LNCAP (cell line): ENCODE measurements around the gene RBM3.

ENCODE experiments used
- CTCF ChIP-seq: fragments of 450-650 bp; IDR thresholded peaks from 2 replicates; pipeline ENCODE4 v1.5.1; 2017; ENCODE audit warnings: mild to moderate bottlenecking

The RBM3 gene

DNA sequence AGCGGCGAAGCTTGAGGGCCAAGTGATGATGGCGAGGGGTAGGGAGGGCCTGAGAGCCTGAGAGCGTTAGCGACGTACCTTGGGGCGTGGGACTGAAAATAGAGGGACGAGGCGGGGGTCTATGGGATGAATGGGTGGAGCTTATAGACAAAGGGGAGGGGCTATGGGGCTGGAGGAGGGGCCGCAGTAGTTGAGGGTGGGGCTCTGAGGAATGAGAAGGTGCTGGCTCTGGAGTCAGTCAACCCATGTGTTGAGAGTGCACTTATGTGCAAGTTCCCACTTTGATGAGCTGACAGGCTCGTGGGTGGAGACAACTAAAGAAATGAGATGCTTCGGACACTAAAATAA is 34.3 kb upstream of the RBM3 start:
- TF ChIP-seq CTCF: no peak

- TF ChIP-seq CTCF: no peak
Measured at GRCh38 chrX:48540480-48540879, 33.8 kb upstream of the RBM3 start.

- no peak for TF ChIP-seq CTCF
Measured at GRCh38 chrX:48541140-48541814, 33.0 kb upstream of the RBM3 start.

DNA sequence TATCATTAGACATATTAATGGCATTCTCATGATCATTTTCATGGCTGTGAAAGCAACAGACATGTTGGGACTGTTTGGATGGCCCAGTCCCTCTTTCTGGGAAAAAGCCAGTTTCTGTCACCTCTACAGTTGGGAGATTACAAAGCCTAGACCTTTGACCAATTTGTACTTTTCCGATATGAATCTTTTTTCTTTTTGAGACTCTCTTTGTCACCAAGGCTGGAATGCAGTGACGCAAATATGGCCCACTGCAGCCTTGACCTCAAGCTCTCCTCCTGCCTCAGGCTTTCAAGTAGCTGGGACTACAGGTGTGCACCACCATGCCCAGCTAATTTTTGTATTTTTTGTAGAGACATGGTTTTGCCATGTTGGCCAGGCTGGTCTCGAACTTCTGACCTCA is 25.4 kb upstream of the RBM3 start:
- no peak for TF ChIP-seq CTCF

DNA sequence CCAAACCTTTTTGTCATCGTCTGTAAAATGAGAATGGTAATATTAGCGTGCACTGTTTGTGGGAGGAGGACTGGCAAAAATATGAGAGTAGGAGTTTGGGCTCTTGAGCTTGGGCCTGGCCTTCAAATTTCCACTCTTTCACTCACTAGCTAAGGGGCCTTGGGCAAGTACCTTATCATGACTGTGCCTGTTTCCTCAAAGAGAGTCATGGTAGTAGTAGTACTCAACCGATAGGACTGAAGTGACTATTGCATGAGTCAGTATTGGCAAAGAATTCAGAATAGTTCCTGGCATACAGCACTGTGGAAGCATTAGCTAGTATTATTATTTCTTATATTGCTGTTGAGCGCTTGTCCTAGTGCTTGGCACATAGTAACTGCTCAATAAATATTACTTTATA is 16.0 kb upstream of the RBM3 start:
- TF ChIP-seq CTCF: no peak

DNA sequence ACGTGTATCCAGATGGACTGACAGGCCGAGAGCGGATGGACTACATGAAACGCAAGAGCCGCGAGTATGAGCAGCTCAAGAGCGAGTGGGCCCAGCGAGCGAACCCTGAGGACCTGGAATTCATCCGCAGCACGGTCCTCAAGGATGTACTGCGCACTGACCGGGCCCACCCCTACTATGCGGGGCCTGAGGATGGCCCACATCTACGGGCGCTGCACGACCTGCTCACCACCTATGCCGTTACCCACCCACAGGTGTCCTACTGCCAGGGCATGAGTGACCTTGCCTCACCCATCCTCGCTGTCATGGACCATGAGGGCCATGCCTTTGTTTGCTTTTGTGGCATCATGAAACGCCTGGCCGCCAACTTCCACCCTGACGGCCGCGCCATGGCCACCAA is 14.6 kb upstream of the RBM3 start:
- TF ChIP-seq CTCF: no peak

DNA sequence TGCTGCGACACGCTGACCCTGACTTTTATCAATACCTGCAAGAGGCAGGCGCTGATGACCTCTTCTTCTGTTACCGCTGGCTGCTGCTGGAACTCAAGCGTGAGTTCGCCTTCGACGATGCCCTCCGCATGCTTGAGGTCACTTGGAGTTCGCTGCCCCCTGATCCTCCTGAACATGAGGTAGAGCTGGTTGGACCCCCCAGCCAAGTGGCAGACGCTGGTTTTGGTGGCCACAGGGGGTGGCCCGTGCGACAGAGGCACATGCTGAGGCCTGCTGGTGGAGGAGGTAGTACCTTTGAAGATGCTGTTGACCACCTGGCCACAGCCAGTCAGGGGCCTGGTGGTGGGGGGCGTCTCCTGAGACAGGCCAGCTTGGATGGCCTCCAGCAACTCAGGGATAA is 14.2 kb upstream of the RBM3 start:
- TF ChIP-seq CTCF: no peak

GRCh38 chrX:48560681-48561080 is 13.6 kb upstream of the RBM3 start:
- no peak for TF ChIP-seq CTCF
